Measurements from ENCODE around the gene HNMT. TPM values are rescaled to one million over a fixed set of nuclear protein-coding genes. Genes with fewer than 3 reads are reported as not detected.

The HNMT gene
- total RNA-seq, 4 donors from 2014 or later, result 21.5 to 122 (median 60.4) TPM

- no peaks in the 10 kb centered on the region for H3K36me3 ChIP-seq
- intact Hi-C loops (cut with DNase I; ENCODE audit: low total_unique reads), result no loop called here
- H3K4me1 ChIP-seq, result no peaks in the 10 kb centered on the region
- DNase-seq, result no peak
- TF ChIP-seq CTCF (IDR thresholded peaks at IDR 0.05) (no peak), POLR2A (IDR thresholded peaks at IDR 0.05) (no peak)
- H3K4me3 ChIP-seq, result no peak overlapping the region
- no peaks in the 10 kb centered on the region for H3K27me3 ChIP-seq
- no peak overlapping the region for H3K27ac ChIP-seq
- no peaks in the 10 kb centered on the region for H3K9me3 ChIP-seq
Measured at GRCh38 chr2:137937246-137937645, 27.0 kb upstream of the HNMT start.

GRCh38 chr2:137937778-137938177 is 26.5 kb upstream of the HNMT start:
- intact Hi-C loops (cut with DNase I; ENCODE audit: low total_unique reads), result no loop called here

GRCh38 chr2:137938204-137938603 is 26.1 kb upstream of the HNMT start:
- intact Hi-C loops (cut with DNase I; ENCODE audit: low total_unique reads), result no loop called here
- no peaks in the 10 kb centered on the region for H3K9me3 ChIP-seq

More at GRCh38 chr2:137937778-137938177, 26.5 kb upstream of the HNMT start:
- H3K9me3 ChIP-seq, result no peaks in the 10 kb centered on the region
- no peak overlapping the region for H3K4me3 ChIP-seq
- H3K27ac ChIP-seq, result no peak overlapping the region
- no peak for DNase-seq
- H3K27me3 ChIP-seq, result no peaks in the 10 kb centered on the region
- no peaks in the 10 kb centered on the region for H3K36me3 ChIP-seq
- no peaks in the 10 kb centered on the region for H3K4me1 ChIP-seq
- TF ChIP-seq POLR2A (IDR thresholded peaks at IDR 0.05) (no peak), CTCF (IDR thresholded peaks at IDR 0.05) (no peak)

GRCh38 chr2:137939026-137939425 is 25.2 kb upstream of the HNMT start:
- Histone ChIP-seq H3K27me3 (no peaks in the 10 kb centered on the region), H3K9me3 (no peaks in the 10 kb centered on the region), H3K4me1 (no peaks in the 10 kb centered on the region), H3K27ac (no peak overlapping the region), H3K4me3 (no peak overlapping the region), H3K36me3 (no peaks in the 10 kb centered on the region)
- DNase-seq, result no peak
- intact Hi-C loops (cut with DNase I; ENCODE audit: low total_unique reads), result no loop called here
- no peak for TF ChIP-seq POLR2A (IDR thresholded peaks at IDR 0.05)
- TF ChIP-seq CTCF (IDR thresholded peaks at IDR 0.05), result no peak

More at GRCh38 chr2:137938204-137938603, 26.1 kb upstream of the HNMT start:
- no peak for TF ChIP-seq POLR2A (IDR thresholded peaks at IDR 0.05)
- no peak for TF ChIP-seq CTCF (IDR thresholded peaks at IDR 0.05)
- H3K36me3 ChIP-seq, result no peaks in the 10 kb centered on the region
- H3K27me3 ChIP-seq, result no peaks in the 10 kb centered on the region
- H3K4me3 ChIP-seq, result no peak overlapping the region
- H3K27ac ChIP-seq, result no peak overlapping the region
- no peak for DNase-seq
- H3K4me1 ChIP-seq, result no peaks in the 10 kb centered on the region

GRCh38 chr2:137940154-137940553 is 24.1 kb upstream of the HNMT start:
- H3K36me3 ChIP-seq, result no peaks in the 10 kb centered on the region
- DNase-seq, result no peak
- no peak overlapping the region for H3K27ac ChIP-seq
- H3K9me3 ChIP-seq, result no peaks in the 10 kb centered on the region
- no peaks in the 10 kb centered on the region for H3K4me1 ChIP-seq
- TF ChIP-seq POLR2A (IDR thresholded peaks at IDR 0.05) (no peak), CTCF (IDR thresholded peaks at IDR 0.05) (no peak)
- intact Hi-C loops (cut with DNase I; ENCODE audit: low total_unique reads), result no loop called here
- H3K4me3 ChIP-seq, result no peak overlapping the region
- no peaks in the 10 kb centered on the region for H3K27me3 ChIP-seq
